Inferior parietal cortex (tissue), 1 donor: ENCODE measurements around the gene GABRA5.
"Not testable (repeated sequence)": the region's sequence is repeated elsewhere in the genome, so short reads cannot be mapped to it uniquely, and the experiment has no call there.

Experiments used
- DNase-seq: peaks from one replicate; pipeline ENCODE4 v3.0.0-alpha.2; 2016; ENCODE audit errors: extremely low spot score

The GABRA5 gene

DNA sequence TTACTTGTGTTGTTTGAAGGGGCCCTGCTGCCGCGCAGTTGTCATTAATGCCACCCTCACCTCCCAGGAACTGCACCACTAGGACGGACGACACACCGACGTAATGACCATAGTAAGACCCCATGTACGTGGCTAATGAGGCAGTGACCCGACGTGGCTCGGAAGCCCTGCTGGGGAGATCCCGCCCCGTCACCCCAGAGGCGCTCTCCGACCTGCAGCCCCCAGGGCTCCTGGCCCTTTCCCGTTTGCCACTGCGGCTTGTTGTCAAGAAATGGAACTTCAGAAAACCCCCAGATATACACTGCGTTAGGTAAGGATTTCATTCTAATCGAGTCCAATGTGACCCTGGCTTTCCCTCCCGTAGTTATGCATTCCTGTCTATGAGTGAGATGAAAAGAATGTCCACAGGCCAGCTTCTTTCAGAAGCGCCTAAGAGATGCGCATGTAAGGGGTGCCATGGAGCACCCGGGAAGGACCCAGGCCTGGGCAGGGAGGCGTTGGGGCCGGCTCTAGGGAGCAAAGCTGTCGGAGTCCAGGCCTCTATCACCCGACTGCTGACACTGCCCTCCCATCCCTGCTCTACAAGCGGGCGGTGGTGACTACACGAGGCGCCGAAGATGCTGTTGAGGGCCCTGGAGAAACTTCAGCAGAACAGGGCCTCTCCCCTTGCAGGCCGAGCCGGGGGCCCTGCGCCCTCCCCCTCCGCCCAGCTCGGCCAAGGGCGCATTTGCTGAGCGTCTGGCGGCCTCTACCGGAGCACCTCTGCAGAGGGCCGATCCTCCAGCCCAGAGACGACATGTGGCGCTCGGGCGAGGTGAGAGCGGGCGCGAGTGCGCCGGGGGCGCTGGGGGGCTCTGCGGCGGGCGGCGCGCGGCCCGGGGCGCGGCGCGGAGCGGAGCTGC lies at the start of gene GABRA5:
TSS of gene GABRA5 (plus strand) at position 765 of the 902 bp plus-strand sequence. CDS start 2,187 bp downstream, outside the sequence.
- DNase-seq: no peak

DNA sequence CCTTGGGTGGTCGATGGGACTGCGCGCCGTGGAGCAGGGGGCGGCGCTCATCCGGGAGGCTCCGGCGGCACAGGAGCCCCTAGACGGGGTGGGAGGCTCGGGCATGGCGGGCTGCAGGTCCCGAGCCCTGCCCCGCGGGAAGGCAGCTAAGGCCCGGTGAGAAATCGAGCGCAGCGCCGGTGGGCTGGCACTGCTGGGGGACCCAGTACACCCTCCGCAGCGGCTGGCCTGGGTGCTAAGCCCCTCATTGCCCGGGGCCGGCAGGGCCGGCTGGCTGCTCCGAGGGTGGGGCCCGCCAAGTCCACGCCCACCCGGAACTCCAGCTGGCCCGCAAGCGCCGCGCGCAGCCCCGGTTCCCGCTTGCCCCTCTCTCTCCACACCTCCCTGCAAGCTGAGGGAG lies 35.7 kb upstream of the GABRA5 start:
- DNase-seq: not testable (repeated sequence)

DNA sequence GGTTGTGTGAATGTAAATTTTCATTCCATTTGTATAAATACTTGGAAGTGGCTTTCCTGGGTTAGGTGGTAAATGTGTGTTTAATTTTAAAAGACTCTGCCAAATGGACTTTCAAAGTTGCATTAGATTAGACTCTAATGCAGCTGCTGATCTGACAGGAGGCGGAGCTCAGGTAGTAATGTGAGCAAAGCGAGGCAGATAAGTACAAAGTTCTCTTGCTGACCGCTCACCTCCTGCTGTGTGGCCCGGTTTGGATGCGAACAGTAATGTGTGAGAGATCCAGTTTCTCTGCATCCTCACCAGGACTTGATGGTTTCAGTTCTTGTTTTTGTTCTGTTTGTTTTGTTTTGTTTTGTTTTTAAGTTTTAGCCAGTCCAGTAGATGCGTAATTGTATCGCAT lies 34.9 kb upstream of the GABRA5 start:
- no peak for DNase-seq

DNA sequence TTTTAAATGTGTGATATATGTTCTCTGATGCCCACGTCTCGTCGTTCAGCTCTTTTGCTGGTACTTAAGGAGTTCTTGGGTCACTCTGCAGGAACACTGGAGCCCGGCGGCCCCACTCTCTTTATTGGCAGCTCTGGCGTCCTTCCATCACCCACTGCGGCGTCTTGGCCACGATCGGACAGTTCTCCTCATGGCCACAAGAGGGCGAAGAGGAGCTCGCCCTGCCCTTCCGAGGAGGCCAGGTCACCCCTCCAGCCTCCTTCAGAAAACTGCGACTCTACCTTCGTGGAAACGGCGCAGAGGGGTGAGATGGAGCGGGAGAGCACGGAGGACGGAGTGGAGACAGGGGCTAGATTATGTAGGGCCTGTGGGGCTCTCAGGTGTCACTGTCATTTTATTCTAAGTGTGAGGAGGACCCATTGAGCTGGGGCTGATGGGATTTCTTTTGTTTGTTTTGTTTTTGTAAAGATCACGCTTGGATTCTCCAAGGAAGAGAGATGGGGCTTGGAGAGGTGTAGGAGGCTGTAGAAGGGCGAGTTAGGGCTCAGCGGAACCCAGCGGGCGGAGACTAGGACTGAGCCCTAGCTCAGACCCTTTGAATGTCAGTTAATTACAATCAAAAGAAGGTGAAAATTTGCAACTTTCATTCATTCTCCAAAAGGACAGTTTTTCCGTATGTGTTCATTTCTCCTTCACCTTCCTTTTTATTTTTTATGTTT lies 28.0 kb upstream of the GABRA5 start:
- no peak for DNase-seq

DNA sequence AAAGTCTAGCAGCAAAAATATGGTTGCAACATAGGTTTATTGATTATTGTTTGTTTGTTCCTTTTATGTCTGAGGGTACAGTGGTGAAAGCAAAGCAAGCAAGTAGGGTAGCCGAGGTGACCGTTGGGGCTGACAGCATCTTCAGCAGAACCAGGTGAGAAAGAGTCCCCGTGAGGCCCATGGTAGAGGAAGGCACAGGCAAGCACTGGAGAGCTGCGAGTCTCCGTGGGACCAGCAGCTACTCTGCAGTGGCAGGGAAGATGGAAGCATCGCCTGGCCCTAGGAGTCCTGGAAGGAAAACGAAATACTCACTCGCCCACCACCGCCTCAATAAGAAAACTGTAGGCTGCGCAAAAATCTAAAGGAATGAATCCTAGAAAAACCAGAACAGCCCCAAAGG lies 25.3 kb upstream of the GABRA5 start:
- DNase-seq: no peak

DNA sequence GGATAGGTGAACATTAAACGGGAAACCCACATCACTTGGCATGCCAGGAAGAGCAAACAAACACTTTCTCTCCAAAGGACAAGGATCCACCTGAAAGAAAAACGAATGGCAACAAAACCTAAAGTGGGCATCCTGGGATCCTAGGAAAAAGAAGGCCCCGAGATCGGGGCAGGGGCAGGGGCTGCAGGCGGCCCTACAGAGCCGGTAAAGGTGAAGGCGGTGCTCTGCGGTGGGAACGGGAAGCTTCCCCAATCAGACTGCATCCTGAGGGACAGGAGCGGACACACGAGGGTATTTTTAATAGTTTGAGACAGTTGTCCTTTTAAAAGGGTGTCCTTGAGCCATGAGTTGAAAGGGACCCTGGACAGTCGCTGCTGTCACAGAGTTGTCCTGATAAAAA lies 24.9 kb upstream of the GABRA5 start:
- DNase-seq: no peak

DNA sequence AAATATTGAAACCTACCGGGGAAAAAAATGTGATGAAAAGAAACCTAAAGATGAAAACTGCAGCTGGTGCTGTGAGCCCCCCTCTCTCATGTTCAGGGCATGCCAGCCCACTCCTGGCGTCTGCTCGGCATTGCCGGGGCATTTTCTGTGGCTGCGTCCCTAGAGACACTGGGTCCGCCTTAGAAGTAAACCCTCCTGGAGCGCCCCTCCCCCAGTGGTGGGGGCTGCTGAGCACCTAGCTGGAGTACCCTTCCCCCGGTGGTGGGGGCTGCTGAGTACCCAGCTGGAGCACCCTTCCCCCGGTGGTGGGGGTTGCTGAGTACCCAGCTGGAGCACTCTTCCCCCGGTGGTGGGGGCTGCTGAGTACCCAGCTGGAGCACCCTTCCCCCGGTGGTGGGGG lies 24.5 kb upstream of the GABRA5 start:
- no peak for DNase-seq

DNA sequence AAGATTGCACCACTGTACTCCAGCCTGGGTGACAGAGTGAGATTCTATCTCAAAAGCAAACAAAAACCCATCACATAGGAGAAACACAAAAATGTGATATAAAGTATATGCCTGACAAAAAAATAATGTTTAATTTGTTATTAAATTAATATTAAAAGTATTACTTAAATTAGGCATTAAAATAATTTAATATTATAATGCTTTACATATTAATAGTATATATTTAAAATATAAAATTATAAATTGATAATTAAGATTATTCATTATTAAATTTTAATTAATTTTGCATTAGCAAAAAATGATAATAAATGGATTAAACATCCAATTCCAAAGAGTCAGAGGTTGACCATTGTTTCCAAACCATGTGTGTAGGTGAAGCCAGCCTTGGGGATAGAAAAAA lies 22.0 kb upstream of the GABRA5 start:
- DNase-seq: no peak

DNA sequence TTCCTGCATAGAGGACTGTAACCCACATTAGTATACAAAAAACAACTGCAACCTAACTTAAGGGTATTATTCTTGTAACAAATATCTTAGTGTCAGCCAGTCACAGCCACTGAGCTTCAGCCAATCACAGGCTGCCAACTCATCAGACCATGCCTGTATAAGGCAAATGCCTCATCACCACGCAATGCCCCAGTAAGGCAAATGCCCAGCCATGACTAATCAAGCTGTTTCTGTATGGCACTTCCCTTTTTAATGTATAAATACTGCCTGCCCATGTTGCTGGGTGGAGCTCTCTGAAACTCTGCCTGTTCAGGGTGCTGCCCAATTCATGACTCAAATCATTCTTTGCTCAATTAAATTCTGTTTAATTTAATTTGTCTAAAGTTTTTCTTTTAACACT lies 18.4 kb upstream of the GABRA5 start:
- DNase-seq: no peak

DNA sequence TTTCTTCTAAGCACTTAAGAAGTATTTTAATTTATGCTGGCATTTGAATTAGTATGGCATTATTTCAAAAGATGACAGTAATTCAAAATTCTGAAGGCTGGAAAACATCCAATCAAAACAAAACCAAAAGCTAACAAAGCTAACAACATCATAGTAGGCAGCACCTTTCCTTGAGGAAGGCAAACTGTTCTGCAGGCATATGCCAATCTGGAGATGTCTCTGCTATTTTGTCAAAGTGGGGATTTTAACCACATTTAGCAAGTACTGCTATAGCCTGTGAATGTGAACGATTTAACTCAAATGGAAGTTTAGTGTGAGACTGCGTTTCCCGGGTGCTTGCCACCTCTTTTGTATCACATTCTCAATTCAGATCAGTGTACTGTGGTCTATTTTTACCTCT lies 16.7 kb upstream of the GABRA5 start:
- no peak for DNase-seq

DNA sequence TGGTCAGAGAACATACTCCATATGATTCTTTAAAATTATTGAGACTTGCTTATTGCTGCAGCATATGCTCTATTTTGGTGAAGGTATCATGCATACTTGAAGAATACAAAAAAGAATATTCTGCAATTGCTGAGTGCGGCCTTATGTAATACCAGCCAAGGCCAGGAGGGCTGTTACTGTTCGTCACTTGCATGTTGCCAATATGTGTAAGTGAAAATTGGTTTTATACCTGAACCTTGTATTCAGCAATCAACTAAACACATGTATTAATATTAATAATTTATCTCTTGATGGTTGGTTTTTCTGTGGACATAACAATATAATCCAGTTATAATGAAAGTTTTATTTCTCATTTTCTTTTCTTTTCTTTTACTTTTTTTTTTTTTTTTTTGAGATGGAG lies 13.9 kb upstream of the GABRA5 start:
- DNase-seq: no peak

DNA sequence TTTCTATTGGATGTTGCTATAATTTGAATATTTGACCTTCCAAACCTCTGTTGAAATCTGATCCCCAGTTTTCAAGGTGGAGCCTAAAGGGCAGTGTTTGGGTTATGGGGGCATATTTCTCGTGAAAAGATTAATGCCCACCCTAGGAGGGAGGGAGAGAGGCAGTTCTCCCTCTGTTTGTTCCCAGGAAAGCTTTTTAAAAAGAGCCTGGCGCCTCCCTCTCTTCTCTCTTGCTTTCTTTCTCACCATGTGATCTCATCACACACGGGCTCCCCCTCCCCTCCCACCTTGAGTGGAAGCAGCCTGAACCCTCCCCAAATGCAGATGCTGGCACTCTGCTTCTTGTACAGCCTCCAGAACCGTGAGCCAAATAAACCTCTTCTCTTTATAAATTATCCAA lies 12.4 kb upstream of the GABRA5 start:
- DNase-seq: no peak

DNA sequence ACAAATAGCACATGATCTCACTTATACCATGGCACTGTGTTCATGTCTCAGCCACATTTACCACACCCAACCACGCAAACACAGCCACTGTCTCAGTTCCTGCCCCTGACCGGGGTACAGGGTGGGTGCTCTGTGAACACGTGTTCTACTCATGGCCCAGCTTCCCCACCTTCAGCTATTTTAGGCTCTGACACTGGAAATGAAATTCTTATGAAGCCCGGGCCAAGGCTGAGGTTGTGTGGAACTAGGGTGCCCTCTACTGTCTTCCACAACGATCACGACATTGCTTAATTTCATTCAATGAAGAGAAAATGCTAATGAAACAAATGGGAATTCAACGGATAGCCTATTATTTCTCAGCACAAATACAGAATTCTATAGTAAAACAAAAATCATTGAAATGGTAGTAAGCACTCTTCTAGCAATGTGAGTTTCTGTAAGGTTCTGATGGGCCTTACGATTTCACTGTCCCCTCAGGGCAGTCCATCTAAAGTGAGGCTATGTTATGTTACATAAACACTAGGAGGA lies 2.1 kb upstream of the GABRA5 start:
- DNase-seq: peak; percentile 70

DNA sequence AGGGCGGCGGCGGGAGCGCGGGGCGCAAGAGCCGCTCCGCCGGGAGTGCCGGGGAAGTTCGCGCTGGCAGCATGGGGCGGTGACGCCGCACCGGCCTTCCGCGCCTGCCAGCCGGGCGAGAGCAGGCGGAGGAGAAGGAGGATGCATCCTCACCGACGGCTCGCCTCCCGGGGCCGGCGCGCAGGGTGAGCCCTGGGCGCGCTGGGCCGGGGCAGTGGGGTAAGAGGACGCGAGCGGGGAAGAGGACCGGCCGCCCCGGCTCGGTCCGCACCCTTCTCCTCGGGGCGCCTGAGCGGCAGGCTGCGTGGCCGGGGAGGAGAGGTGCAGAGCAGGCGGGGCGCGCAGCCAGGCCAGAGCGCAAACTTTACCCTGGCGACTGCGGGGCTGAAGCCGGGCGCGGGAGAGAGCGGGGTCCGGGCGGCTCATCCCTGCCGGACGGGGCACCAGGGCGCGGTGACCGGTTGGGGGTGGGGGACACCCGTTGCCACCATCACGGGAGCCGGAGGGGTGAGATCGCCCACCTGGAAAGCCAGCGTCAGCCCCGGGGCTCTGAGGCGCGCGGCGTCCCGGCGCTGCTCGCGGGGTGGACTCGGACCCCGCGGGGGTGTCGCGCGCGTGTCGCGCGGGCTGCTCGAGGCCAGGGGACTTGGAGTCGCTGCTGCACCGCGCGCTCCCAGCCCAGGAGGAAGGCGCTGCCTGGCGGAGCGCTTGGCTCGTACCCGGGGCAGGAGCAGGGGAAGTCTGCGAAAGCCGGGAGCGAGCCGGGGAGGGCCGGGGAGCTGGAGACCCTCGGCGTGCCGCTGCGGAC lies 542 bp downstream of the GABRA5 start:
- no peak for DNase-seq

DNA sequence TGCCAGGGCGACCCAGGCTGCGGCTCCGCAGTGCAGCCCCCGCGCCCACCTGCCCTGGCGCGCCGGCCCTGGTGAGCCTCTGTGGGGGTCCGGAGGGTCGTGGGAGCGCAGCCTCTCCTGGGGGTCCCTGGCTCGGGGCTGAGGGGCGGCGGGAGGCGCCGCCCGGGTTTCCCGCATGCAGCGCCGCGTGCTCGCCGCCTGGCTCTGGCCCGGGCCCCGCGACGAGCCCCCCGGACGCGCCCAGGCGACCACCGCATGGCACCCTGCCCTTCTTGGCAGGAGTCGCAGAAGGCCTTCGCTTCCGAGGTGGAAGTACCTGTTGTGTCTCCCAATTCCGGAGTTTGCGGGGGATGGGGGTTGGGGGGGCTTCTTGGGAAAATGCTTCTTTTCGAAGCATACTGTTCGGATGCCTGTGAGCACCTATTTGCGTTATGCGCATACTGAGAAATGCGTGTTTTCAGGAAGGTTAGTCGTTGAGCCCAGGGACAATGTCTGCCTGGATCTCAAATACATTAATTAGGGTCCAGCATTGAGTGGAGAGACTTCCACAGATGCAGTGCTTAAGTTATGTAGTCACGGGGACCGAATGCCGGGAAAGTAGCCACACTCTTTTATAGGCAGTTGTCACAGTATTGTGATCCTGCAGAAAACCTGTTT lies 1.3 kb downstream of the GABRA5 start:
- DNase-seq: no peak

DNA sequence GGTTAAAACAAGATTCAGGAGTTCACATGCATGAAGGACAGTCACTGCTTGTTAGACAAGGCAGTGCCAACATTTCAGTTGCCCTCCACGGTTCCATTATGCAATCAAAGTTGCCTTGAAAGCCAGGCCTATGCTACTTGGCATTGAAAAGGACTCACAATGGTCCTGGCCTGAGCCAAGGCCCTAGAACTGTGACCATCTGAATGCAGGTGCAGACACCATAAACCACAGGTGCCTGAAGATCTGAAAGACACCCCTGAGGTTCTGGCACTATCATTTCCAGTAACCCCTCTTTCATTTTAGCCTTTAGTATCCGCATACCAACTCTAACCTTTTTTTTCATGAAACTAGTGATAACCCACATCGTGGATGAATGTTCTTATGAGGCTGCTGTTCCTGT lies 2.8 kb downstream of the GABRA5 start:
- no peak for DNase-seq

DNA sequence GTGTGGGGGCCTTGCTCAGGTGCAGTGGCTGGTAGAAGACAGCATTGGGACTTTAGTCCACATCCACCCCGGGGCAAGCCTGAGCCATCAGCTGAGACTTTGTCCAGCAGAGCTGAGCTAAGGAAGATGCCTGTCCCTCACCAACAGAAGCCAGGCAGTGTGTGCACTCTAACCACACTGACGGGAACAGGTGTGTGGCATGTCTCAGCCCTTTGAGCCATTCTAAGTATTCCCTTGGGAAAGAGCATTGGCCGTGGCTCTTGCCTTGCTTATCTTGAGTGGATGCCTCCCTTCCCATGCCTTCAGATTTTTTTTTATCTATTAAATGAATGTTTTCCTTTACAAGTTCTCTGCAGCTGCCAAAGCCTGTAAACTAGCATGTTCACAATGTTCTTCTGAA lies 3.5 kb downstream of the GABRA5 start:
- DNase-seq: no peak

DNA sequence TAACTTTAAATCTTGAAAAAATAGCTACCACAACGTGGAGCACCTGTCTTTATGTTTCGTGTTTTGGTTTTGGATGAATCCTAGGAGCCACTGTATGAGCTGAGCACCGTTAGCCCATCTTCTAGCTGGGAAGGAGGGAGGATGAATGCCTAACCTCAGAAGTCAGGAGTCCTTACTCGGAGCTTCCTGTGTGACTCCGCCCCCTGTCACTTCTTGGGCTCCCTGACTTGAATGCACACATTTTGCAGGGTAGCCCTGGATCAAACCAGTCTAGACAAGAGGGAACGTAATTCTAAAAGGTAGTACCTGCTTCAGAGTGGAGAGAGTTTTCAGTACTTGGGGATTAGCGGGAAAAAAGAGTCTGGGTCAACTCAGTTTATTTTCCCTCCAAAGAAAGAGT lies 5.3 kb downstream of the GABRA5 start:
- DNase-seq: no peak

DNA sequence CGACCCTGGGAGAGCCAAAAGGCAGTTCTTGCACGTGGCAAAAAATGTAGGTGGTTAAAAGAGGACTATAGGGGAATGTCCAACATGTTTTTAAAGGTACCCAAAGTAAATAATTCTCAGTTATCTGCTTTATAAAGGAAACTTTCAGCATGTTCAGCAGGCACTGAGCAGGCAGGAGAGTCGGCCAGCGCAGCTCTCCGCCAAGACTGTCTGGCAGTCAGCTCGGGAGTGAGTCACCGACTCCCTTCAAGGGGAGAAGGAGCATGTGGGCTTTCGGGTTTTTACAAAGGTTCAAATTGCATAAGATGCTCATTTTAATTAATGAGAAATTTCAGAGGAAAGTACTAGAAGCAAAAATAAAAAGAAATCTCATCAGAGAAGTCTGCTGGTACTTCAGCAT lies 7.0 kb downstream of the GABRA5 start:
- DNase-seq: no peak

DNA sequence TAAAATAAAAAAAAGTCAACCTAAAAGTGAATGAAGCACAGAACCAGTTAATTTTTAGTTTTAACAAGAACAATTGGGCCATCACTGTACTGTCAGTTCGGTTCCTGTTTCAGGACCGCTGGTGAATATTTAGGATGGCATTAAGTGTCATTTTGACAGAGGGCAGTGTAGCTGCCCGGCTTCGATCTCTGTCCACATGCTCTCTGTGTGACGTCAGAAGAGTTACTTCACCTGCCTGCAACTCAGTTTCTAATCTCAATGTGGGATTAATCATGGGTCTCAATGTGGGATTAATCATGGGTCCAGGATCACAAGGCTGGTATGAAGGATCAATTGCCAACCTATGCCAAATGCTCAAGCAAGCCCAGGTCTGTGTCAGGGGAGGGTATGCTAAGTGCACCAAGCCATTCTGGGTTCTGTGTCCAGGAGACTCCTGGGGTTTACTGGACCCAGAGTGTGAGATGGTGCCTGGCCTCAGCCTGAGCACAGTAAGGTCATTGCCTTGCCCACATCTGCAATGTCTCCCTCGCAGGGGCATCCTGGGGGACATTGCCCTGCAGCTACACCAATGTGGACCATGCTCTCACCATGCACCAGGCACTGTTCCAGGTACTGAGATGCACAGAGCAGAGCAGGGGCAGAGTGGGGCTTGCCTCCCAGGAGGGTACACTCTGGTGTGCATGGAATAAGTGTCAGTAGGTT lies 8.1 kb downstream of the GABRA5 start:
- DNase-seq: no peak

DNA sequence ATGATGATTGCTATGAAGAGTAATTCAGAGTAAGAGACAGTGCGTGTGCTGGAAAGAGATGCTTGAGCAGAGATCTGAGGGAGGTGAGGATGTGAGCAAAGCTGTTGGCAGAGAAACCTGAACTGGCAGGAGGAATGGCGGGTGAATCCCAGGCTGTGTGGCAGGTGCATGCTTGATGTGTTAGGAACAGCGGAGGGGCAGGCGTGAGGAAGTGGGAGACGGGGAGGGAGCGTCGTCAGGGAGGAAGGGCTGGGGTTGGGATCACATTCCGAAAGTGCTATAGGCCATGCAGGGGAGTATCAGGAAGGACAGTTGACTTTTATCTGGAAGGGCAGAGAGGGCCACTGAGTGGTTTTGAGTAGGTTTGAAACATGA lies 8.6 kb downstream of the GABRA5 start:
- no peak for DNase-seq
